H54 (cell line): Measurements from ENCODE around the gene FOXL2NB.

Source experiments
- DNase-seq: peaks from one replicate; pipeline ENCODE4 v3.0.0; 2011; ENCODE audit warnings: low spot score, mixed read lengths; ENCODE audit not compliant: insufficient read length
- FAIRE-seq: peaks from 3 replicates; lab custom pipeline; 2011; peaks lifted over from hg19 to GRCh38; lab: Jason Lieb, UNC
- POLR2A ChIP-seq: IDR thresholded peaks from 2 replicates; pipeline ENCODE4 v1.6.1; 2011; ENCODE audit warnings: low read depth, mild to moderate bottlenecking, low read length

The FOXL2NB gene

DNA sequence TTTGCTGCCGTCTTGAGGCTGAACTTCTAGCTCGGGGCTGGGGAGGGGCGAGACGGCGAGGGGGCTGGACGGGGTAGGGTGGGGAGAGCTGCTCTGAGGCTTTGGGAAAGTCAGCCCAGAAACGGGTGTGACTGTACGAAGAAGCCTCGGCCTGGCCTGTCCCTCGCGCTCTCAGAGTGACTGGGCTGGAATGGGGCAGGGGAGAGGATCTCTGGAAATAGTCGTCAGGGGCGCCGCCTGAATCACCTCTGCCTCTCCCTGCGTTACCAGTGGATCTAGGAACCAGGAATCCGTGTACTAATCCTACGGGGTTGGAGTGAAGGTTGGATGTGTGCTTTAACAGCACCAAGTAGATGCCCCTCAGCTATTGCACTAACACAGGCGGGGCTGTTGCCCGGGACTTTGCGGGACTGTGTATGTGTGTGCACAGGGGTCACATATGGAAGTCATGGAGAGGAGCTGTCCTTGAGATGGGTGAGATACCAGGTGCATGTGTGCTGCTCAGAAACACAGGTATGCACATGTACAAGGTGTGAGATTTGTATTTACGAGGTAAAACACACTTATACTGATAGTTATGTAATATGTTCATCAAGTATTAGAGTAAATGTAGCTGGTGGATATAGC, 591 bp downstream of the FOXL2NB start:
- FAIRE-seq (no peak), DNase-seq (no peak)
- TF ChIP-seq POLR2A: no peak

DNA sequence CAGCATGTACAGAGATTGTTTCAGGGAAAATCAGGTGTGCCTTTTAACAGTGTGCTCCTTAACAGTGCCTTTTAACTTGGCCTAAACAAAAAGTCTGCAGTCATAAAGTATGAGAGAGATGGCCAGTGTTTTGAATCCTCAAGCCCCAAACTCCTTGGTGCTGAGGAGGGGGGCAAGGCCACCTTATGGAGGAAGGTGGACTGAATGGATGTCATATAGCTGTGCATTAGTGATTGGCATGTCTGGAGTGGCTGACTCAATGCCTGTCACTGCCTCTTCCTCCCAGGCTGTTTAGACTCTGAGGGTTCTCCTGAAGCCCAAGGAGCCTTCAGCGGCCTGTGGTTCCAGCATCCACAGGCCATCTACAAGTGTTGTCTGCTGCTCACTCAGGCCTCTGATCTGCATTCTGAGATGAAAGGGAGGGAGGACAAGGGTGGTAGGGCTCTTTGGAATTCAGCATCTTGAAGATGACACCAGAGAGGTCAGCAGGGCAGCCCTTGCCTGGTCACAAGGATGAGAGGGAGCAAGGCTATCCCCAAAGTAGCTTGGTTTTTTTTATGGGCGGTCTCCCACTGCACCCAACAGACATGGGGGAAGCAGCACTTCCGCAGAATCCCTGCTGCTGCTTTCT, 1.5 kb downstream of the FOXL2NB start:
- FAIRE-seq (no peak), DNase-seq (no peak)
- no peak for TF ChIP-seq POLR2A

DNA sequence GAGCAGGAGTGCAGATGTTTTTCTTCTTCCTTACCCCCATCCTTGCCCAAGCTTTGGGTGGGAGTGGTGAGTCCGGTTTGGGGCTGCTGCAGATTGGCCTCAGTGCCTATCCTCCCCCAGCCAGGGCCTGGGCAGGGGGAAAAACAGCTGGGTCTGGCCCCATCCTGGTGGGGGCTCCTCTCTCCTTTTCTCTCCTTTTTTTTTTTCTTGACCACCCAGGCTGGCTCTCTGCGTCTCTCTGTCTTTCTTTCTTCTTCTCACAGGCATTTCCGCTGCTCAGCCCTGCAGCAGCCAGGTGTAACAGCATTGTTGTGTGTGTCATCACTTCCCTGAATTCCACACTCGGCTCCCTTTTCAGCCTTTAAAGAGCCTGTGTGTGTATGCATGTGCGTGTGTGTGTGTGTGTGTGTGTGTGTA, 2.0 kb downstream of the FOXL2NB start:
- no peak for DNase-seq
- no peak for FAIRE-seq
- TF ChIP-seq POLR2A: no peak

DNA sequence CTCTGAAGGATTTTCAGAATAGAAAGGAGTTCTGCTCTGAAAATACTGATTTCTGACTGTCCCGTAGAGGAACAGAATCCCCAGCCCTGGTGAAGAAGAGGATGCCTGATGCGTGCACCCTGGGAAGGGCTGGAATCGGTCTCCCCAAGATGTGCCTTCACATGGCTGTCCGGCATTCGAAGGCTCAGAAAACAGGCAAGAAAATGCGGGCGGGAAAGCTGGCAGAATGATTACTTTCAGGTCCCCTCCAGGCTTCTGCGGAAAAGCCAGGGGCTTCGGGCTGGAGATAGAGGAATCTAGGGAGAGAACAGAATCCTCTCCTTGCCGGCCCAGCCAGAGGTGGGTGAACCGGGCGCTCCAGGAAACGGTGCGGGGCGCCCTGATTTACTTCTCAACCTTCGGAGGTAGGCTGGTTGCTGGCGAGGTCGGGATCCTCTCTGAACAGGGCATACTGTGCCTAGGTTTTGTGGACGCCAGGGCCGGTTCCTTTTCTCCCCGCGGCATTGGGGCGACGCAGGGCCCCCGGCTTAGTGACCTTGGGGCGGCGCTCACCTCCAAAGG, 2.5 kb downstream of the FOXL2NB start:
- DNase-seq (no peak), FAIRE-seq (no peak)
- TF ChIP-seq POLR2A: no peak

DNA sequence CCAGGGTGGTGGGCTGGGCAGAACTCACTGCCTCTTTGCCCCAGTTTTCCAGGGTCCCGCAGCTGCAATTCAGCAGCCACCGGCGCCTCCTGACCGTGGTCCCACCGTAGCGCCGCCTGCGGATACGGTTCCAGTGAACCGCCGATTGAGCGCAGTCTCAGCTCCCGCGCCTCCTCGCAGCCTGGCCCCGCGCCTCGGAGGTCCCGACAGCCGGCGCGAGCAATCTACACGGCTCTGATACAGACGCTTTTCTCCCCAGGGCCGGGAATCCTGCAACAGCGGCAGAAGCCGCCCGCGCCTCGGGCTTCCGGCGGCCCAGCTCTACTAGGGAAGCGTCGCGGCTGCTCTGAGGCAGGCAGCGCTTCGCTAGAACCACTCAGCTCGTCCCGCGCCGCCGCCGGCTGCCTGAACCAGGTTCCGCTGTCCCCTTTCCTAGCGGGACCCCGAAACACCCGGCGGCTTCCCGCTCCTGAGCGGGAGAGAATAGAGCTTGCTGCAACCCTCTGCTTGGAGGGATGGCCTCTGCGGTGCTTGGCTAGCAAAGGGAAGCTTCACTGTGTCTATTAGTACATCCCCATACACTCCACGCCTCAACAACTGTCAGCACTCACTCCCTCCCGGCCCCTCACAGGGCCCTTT, 3.1 kb downstream of the FOXL2NB start:
- FAIRE-seq (no peak), DNase-seq (no peak)
- no peak for TF ChIP-seq POLR2A

DNA sequence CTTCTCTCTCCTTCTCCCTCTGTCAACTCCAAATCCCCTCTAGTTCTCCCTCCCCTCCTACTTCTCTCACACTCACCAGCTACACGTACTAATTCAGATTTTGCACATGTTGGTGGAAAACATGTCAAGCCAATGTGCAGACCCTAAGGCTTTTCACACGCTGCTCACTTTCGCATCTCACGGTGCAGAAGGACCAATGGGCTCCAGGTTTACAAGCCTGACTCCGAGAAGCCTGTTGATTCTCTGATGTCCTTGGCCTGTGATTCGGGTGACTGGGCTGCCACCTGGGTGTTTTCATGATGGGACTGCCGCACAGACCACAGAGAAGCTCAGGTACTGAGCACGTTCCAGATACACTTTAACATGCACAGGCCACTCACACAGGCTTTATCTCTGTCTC, 3.7 kb downstream of the FOXL2NB start:
- no peak for TF ChIP-seq POLR2A
- FAIRE-seq: no peak
- no peak for DNase-seq

DNA sequence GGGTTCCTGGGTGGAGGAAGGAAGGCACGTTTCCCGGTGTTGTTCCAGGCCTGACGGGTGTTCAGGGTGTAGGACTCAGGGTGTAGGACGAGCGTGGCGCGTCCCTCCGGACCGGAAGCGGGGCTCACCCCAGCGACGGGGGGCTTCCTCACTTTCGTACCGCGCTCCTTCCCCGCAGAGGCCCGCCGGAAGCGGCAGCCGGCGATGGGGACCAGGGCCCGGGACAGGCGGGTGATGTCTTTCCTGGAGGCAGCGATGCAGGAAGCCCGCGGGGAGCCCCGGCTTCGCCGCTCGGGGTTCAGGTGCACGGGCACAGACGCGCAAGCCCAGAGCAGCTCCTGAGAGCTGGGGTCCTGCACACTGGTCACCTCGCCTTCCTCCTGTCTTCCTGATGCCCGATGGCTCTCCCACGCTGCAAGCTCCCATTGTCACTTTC, 13.4 kb downstream of the FOXL2NB start:
- no peak for FAIRE-seq
- no peak for DNase-seq
- no peak for TF ChIP-seq POLR2A

DNA sequence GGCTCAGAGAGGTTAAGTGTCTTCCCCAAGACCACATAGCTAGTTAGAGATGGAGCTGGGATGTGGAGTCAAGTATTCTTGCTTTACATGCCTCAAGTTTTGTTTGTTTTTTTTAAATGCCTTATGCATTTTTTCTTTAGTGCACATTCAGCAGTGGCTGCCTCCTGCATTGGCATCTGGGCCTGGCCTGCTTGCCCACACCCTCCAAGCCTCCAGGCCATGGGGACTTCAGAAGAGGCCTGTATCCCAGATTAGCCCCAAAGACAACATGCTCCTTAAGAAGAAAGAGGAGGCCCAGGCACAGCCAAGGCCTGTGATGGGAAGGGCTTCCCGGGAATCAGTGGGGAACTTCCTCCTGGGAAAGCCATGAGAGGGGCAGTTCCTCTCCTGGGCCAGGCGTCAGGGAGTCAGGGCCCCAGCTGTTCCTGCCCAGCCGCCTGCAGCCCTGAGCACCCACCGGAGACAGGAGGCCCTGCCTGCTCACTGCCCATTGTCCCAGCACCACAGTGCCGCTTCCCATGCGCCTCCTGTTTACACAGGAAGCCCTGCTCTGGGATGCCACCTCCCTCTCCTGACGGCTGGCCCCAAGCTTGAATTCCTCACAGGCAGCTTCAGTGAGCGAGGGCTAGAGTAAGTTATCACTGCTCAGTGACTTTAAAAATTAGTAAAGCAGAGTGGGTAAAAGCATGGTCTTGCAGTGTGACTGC, 16.0 kb downstream of the FOXL2NB start:
- no peak for FAIRE-seq
- no peak for TF ChIP-seq POLR2A
- no peak for DNase-seq

DNA sequence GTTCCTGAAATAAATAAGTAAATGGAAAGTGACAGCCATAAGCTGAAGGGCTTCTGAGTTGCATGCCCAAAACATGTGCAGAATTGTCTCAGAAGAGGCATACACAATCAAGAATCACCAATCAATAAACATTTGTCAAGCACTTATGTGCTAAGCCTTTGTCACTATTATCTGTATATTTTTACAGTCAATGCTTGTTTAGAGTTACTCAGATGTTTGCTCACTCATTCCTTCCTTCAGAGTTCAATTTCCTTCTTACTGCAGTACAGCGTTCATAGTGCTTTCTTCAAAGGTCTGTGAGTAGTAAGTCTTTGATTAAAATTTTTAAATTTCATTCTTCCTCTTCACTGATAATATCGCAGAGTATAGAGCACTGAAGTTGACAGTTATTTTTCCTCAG, 17.2 kb downstream of the FOXL2NB start:
- no peak for TF ChIP-seq POLR2A
- DNase-seq: no peak
- FAIRE-seq: no peak

DNA sequence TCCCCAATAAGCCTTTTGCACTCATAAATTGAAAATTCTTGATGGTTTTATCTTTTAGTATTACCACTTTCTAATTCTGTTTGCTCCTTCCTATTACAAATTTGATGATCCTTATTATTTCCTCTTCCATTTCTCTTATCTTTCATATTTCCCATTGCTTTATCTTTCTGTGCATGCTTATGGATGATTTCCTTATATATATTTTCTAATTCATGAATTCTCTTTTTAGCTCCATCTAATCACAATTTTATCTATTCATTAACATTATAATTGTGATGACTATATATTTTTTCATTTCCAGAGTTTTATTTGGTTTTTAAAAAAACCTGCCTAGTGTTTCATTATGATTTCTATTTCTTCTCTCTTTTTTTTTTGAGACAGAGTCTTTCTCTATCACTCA, 17.9 kb downstream of the FOXL2NB start:
- TF ChIP-seq POLR2A: no peak
- FAIRE-seq (no peak), DNase-seq (no peak)

DNA sequence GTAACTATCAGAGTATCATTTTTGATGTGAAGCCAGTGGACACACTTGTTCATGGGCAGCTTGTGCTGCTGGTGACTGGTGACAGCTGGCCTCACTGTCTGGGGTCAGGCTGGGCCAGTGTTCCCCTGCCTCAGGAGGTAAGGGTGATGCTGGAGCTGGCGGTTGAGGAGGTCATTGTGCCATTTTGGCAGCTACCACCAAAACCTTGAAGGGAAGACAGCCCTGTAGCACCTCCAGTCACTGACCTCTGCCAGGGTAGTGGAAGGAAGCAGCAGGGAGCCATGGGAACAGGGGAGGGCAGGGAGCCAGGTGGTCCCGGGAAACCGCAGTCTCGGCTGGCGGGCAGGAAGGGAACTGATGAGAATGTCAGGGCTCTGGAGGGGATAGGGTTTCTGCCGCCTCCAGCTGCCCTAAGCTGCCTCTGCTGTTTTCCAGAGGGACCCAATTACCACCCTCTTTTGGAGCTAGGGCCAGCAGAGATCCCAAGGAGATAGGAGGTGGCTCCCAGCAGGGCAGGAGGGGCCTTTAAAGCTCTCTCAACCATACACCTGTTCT, 24.8 kb downstream of the FOXL2NB start:
- DNase-seq: no peak
- FAIRE-seq: no peak
- TF ChIP-seq POLR2A: no peak

DNA sequence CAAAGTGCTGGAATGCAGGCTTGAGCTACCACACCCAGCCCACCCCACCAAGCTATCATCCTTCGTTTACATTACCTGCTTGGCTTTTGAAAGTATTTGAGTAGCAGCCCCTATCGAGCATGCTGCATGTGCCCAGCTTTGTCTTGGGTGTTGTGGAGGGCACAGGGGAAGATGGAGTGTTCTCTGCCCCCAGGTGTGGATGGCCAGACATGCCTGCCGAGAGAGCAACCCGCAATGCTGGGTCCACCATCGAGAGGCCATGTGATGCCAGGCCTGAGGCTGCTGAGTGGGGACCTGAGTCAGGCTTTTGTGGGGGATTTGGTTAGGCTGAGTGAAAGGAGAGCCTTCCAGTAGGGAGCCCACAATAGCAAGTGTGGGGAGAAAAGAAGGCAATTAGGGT, 25.9 kb downstream of the FOXL2NB start:
- no peak for DNase-seq
- no peak for TF ChIP-seq POLR2A
- FAIRE-seq: no peak

DNA sequence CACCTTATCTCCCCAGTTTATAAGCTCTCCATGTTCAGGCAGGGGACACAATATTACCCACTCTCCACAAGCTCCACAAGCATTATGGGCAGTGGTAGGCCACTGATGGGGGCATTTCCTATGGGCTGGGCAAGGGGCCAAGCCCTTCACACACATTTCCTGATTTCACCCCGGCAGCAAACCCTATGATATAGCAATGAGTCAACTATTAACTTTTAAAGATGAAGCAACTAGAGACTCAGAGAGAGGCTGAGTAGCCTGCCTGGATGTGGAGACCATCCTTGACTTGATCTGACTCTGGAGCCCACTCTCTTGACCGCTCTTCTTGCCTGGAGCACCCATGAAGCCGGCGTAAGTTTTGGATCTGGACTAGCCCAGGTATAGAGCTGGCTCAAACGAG, 27.4 kb downstream of the FOXL2NB start:
- DNase-seq (peak; percentile 35), FAIRE-seq (no peak)
- no peak for TF ChIP-seq POLR2A

DNA sequence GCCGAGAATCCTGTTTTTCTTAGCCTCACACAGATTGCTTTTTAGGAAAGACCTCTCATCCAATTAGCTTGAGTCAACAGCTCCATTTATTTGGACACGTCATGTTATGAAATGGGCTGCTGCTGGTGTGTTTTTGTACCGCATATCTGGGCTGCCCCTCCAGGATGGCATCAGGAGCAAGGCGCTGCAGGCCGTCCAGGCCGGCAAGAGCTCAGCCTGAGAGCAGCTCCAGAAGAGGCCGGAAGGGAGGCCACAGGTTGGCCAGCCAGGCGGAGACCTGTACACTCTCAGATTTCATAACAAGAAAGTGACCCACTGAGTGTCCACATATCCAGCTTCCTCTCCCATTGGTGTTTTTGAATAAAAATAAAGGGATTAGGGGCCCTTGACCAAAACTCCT, 28.3 kb downstream of the FOXL2NB start:
- no peak for DNase-seq
- no peak for TF ChIP-seq POLR2A
- FAIRE-seq: no peak
